ENCODE measurements around the gene SKIL.
A peak's percentile ranks its signal among the peaks of the same experiment; 100 is the strongest.

The SKIL gene

DNA sequence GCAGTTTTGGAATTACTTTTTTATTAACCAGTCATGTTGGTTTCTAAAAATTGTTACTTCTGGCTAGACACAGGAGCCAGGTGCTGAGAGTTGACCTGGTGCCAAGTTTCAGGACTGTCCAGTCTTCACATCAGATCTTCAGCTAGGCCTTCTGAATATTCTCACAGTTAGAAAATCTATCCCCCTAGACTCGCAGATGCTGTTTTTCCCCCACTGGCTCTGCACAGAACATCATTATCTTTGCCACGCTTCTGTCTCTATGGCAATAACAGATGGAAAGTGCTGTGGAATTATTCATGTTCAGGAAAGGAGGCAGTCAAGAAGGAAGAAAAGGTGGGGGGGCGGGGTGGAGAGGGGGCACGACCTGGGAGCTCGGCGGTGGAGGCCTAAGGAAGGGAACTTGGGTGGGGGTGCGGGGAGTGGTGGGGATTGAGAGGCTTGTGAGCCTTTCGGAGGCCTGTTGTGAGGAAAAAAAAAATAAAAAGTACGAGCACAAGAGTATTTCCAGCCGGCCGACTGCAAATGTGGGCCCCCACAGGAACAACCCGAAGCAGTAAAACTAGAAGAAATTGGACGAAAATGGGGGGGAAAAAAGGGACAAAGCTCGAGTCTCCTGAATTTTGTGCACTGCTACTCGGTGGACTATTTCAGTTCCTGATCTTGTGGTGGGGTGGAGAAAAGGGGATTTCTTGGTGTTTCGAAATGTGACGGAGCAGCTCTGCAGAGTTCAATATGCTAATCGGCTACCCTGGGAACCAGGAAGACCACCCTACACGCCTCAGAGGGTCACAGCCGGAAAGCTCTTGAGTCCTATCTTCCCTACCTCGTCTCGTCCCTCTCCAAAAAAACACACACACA lies 1.5 kb upstream of the SKIL start:
- Histone ChIP-seq H3K27ac (peak overlapping the region; percentile 100), H3K36me3 (replicated peaks) (peaks cover 15% of the 10 kb centered on the region), H3K4me3 (ENCODE audit: low read depth, low read length) (peak overlapping the region; percentile 45), H3K27me3 (replicated peaks) (no peaks in the 10 kb centered on the region)
- in situ Hi-C loops (cut with HindIII; ENCODE audit: low pct_ligation_motif_present, low sequenced_read_pairs), result no loop called here
- TF ChIP-seq, protein P1, sequence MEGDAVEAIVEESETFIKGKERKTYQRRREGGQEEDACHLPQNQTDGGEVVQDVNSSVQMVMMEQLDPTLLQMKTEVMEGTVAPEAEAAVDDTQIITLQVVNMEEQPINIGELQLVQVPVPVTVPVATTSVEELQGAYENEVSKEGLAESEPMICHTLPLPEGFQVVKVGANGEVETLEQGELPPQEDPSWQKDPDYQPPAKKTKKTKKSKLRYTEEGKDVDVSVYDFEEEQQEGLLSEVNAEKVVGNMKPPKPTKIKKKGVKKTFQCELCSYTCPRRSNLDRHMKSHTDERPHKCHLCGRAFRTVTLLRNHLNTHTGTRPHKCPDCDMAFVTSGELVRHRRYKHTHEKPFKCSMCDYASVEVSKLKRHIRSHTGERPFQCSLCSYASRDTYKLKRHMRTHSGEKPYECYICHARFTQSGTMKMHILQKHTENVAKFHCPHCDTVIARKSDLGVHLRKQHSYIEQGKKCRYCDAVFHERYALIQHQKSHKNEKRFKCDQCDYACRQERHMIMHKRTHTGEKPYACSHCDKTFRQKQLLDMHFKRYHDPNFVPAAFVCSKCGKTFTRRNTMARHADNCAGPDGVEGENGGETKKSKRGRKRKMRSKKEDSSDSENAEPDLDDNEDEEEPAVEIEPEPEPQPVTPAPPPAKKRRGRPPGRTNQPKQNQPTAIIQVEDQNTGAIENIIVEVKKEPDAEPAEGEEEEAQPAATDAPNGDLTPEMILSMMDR (IDR thresholded peaks at IDR 0.05; ENCODE audit: low read depth, low read length, missing control alignments), result no peak
- DNase-seq, result peak; percentile 74

DNA sequence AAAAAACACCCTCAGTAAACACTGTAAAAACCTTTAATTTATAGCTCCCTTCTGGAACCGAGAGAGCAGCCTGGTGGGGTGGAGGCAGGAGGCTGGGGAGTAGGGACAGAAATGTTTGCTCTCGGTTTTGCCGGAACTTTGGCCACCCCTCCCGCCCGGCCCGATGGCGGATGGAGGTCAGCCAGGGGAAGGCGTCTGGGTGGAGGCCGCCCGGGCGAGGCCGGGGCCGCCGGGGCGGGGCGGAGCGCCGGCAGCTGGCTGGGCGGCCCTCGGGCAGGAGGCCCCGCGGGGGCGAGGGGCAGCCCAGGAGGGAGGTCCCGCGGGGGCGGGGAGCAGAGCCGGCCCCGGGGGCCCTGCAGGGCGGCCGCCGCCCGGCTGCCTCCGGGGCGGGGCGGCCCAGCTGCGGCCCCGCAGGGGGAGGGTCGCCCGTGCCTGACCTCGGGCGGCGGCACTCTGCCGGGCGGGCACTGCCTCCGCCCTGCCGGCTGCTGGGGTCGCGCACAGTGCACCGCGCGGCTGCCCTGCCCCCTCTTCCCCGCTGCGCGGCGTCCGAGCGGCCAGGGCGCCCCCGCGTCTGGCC lies 829 bp upstream of the SKIL start:
- Histone ChIP-seq H3K27me3 (replicated peaks) (no peaks in the 10 kb centered on the region), H3K27ac (peak overlapping the region; percentile 100), H3K36me3 (replicated peaks) (peaks cover 18% of the 10 kb centered on the region), H3K4me3 (ENCODE audit: low read depth, low read length) (peak overlapping the region; percentile 45)
- TF ChIP-seq, protein P1 (IDR thresholded peaks at IDR 0.05; ENCODE audit: low read depth, low read length, missing control alignments), result no peak
- in situ Hi-C loops (cut with HindIII; ENCODE audit: low pct_ligation_motif_present, low sequenced_read_pairs), result no loop called here
- peak; percentile 72 for DNase-seq

GRCh38 chr3:170358042-170359010 lies 811 bp downstream of the SKIL start:
- TF ChIP-seq, protein P1 (IDR thresholded peaks at IDR 0.05; ENCODE audit: low read depth, low read length, missing control alignments), result peak; percentile 65
- H3K27ac ChIP-seq, result peak overlapping the region; percentile 100
- H3K27me3 ChIP-seq (replicated peaks), result no peaks in the 10 kb centered on the region
- in situ Hi-C loops (cut with HindIII; ENCODE audit: low pct_ligation_motif_present, low sequenced_read_pairs), result no loop called here
- peak overlapping the region; percentile 95 for H3K4me3 ChIP-seq (ENCODE audit: low read depth, low read length)
- peaks cover 30% of the 10 kb centered on the region for H3K36me3 ChIP-seq (replicated peaks)
- DNase-seq, result peak; percentile 80

DNA sequence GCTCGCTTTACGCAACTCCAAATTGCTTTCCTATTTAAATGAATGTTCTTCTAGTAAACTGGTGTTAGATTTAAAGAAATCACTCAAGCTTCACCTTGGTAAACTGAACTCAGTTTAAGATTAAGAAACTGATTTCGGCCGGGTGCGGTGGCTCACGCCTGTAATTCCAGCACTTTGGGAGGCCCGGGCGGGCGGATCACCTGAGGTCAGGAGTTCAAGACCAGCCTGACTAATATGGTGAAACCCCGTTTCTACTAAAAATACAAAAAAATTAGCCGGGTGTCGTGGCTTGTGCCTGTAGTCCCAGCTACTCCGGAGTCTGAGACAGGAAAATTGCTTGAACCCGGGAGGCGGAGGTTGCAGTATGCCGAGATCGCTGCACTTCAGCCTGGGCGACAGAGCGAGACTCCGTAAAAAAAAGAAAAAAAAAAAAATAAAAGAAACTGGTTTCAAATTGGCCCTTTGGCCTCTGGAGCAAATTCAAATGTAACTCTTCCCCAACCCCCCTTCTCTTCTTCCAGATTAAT lies 1.7 kb downstream of the SKIL start:
- no peaks in the 10 kb centered on the region for H3K27me3 ChIP-seq (replicated peaks)
- peaks cover 37% of the 10 kb centered on the region for H3K36me3 ChIP-seq (replicated peaks)
- peak overlapping the region; percentile 100 for H3K27ac ChIP-seq
- no peak for DNase-seq
- in situ Hi-C loops (cut with HindIII; ENCODE audit: low pct_ligation_motif_present, low sequenced_read_pairs), result no loop called here
- peak overlapping the region; percentile 95 for H3K4me3 ChIP-seq (ENCODE audit: low read depth, low read length)
- TF ChIP-seq, protein P1 (IDR thresholded peaks at IDR 0.05; ENCODE audit: low read depth, low read length, missing control alignments), result no peak

DNA sequence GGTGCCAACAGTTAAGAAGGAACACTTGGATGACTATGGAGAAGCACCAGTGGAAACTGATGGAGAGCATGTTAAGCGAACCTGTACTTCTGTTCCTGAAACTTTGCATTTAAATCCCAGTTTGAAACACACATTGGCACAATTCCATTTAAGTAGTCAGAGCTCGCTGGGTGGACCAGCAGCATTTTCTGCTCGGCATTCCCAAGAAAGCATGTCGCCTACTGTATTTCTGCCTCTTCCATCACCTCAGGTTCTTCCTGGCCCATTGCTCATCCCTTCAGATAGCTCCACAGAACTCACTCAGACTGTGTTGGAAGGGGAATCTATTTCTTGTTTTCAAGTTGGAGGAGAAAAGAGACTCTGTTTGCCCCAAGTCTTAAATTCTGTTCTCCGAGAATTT lies 3.0 kb downstream of the SKIL start:
- no peak overlapping the region for H3K27ac ChIP-seq
- TF ChIP-seq, protein P1 (IDR thresholded peaks at IDR 0.05; ENCODE audit: low read depth, low read length, missing control alignments), result no peak
- in situ Hi-C loops (cut with HindIII; ENCODE audit: low pct_ligation_motif_present, low sequenced_read_pairs), result no loop called here
- H3K27me3 ChIP-seq (replicated peaks), result no peaks in the 10 kb centered on the region
- H3K36me3 ChIP-seq (replicated peaks), result peaks cover 47% of the 10 kb centered on the region
- DNase-seq, result no peak
- peak overlapping the region; percentile 10 for H3K4me3 ChIP-seq (ENCODE audit: low read depth, low read length)
